SU-DHL-6 (cell line): ENCODE measurements around the gene TMEM80.
"Not testable (repeated sequence)": the region's sequence is repeated elsewhere in the genome, so short reads cannot be mapped to it uniquely, and the experiment has no call there.

Source experiments
- H2AFZ ChIP-seq: fragments of 200-600 bp; sonication (generic); 2 replicates; pipeline ENCODE4 v1.6.1; 2014; ENCODE audit warnings: low read depth, mild to moderate bottlenecking, moderate library complexity, mixed read lengths, antibody characterized with exemption, low read length; ENCODE audit not compliant: severe bottlenecking
- H3F3A ChIP-seq: fragments of 200-600 bp; shearing (Covaris generic); 2 replicates; pipeline ENCODE4 v1.6.0; 2016; ENCODE audit warnings: antibody characterized with exemption, mild to moderate bottlenecking; ENCODE audit not compliant: insufficient read depth
- H3K27ac ChIP-seq: fragments of 200-600 bp; sonication (generic); 2 replicates; pipeline ENCODE4 v1.5.1; 2016; ENCODE audit warnings: low read depth, mild to moderate bottlenecking, low read length, moderate library complexity, mixed read lengths
- H3K27me3 ChIP-seq: fragments of 200-600 bp; sonication (generic), shearing (Covaris generic); 2 replicates; pipeline ENCODE4 v1.6.0; 2014; ENCODE audit warnings: mild to moderate bottlenecking, low read length
- H3K36me3 ChIP-seq: fragments of 200-600 bp; sonication (generic); 2 replicates; pipeline ENCODE4 v1.6.1; 2014; ENCODE audit warnings: mild to moderate bottlenecking, low read length, mixed read lengths
- H3K4me2 ChIP-seq: fragments of 300-600, 200-600 bp; shearing (Covaris generic), sonication (generic); 2 replicates; pipeline ENCODE4 v1.6.0; 2014; ENCODE audit warnings: low read length, low read depth, mild to moderate bottlenecking; ENCODE audit not compliant: poor library complexity, severe bottlenecking
- H3K4me3 ChIP-seq: fragments of 200-600 bp; sonication (generic); 2 replicates; pipeline ENCODE4 v1.5.1; 2014; ENCODE audit warnings: antibody characterized with exemption, low read length, mild to moderate bottlenecking, mixed read lengths; ENCODE audit not compliant: insufficient read depth, poor library complexity, severe bottlenecking
- H3K79me2 ChIP-seq: fragments of 200-600 bp; sonication (generic); 2 replicates; pipeline ENCODE4 v1.6.1; 2014; ENCODE audit warnings: mild to moderate bottlenecking, low read length, moderate library complexity; ENCODE audit not compliant: insufficient read depth
- H3K9ac ChIP-seq: fragments of 200-600 bp; sonication (generic); 2 replicates; pipeline ENCODE4 v1.7.0; 2014; ENCODE audit warnings: mild to moderate bottlenecking, low read length
- H3K9me2 ChIP-seq: fragments of 200-600 bp; sonication (generic); replicated peaks from 2 replicates; pipeline ENCODE4 v1.6.1; 2014; ENCODE audit warnings: low read length; ENCODE audit not compliant: insufficient read depth
- H3K9me3 ChIP-seq: fragments of 200-600 bp; sonication (generic); 2 replicates; pipeline ENCODE4 v1.6.1; 2014; ENCODE audit warnings: low read length, mixed read lengths; ENCODE audit not compliant: insufficient read depth
- H4K20me1 ChIP-seq: fragments of 200-600 bp; sonication (generic); 2 replicates; pipeline ENCODE4 v1.6.1; 2014; ENCODE audit warnings: low read depth, mild to moderate bottlenecking, antibody characterized with exemption, low read length, moderate library complexity, mixed read lengths
- EZH2phosphoT487 ChIP-seq: fragments of 200-600 bp; sonication (generic), shearing (Covaris generic); conservative IDR thresholded peaks from 2 replicates; pipeline ENCODE4 v1.6.1; 2018; ENCODE audit warnings: mild to moderate bottlenecking, antibody characterized with exemption, low read length, moderate library complexity, mixed read lengths
- TF ChIP-seq, protein P1 (sequence below): fragments of 200-600 bp; sonication (generic); IDR thresholded peaks from one replicate; pipeline ENCODE4 v1.5.1; 2017; ENCODE audit warnings: antibody characterized with exemption, mild to moderate bottlenecking, low read length, moderate library complexity; ENCODE audit not compliant: insufficient read depth, poor library complexity, severe bottlenecking

The TMEM80 gene

GRCh38 chr11:695538-696248 is at the start of gene TMEM80:
TSS of gene TMEM80 (plus strand) at chr11:695816. CDS start at chr11:695828, 12 bp downstream.
- H3K9ac ChIP-seq: peak within 1 kb of the TSS; percentile 94
- H3K36me3 ChIP-seq: no peaks in the 10 kb centered on the region
- peak within 1 kb of the TSS; percentile 95 for H3K27ac ChIP-seq
- peaks cover 19% of the 10 kb centered on the region for H3F3A ChIP-seq
- TF ChIP-seq, protein P1, sequence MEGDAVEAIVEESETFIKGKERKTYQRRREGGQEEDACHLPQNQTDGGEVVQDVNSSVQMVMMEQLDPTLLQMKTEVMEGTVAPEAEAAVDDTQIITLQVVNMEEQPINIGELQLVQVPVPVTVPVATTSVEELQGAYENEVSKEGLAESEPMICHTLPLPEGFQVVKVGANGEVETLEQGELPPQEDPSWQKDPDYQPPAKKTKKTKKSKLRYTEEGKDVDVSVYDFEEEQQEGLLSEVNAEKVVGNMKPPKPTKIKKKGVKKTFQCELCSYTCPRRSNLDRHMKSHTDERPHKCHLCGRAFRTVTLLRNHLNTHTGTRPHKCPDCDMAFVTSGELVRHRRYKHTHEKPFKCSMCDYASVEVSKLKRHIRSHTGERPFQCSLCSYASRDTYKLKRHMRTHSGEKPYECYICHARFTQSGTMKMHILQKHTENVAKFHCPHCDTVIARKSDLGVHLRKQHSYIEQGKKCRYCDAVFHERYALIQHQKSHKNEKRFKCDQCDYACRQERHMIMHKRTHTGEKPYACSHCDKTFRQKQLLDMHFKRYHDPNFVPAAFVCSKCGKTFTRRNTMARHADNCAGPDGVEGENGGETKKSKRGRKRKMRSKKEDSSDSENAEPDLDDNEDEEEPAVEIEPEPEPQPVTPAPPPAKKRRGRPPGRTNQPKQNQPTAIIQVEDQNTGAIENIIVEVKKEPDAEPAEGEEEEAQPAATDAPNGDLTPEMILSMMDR: no peak
- TF ChIP-seq EZH2phosphoT487: no peak
- peak within 1 kb of the TSS; percentile 83 for H2AFZ ChIP-seq
- H3K9me3 ChIP-seq: no peaks in the 10 kb centered on the region
- peaks cover 21% of the 10 kb centered on the region for H3K79me2 ChIP-seq
- H3K27me3 ChIP-seq: no peaks in the 10 kb centered on the region
- no peaks in the 10 kb centered on the region for H4K20me1 ChIP-seq
- peak within 1 kb of the TSS; percentile 83 for H3K4me3 ChIP-seq
- H3K9me2 ChIP-seq: no peaks in the 10 kb centered on the region
- peak within 1 kb of the TSS; percentile 88 for H3K4me2 ChIP-seq

- Histone ChIP-seq H3F3A (peaks cover 3% of the 10 kb centered on the region; the same call in 1 of the 2 replicates), H3K9ac (no peak overlapping the region), H3K4me3 (no peak overlapping the region), H3K27ac (no peak overlapping the region), H3K9me3 (no peaks in the 10 kb centered on the region), H3K79me2 (no peaks in the 10 kb centered on the region), H3K4me2 (no peak overlapping the region), H3K27me3 (no peaks in the 10 kb centered on the region), H3K36me3 (no peaks in the 10 kb centered on the region), H3K9me2 (no peaks in the 10 kb centered on the region), H4K20me1 (no peaks in the 10 kb centered on the region), H2AFZ (no peak overlapping the region)
- TF ChIP-seq, protein P1: no peak
- TF ChIP-seq EZH2phosphoT487: no peak
Observed at GRCh38 chr11:646214-646613, 49.4 kb upstream of the TMEM80 start.

DNA sequence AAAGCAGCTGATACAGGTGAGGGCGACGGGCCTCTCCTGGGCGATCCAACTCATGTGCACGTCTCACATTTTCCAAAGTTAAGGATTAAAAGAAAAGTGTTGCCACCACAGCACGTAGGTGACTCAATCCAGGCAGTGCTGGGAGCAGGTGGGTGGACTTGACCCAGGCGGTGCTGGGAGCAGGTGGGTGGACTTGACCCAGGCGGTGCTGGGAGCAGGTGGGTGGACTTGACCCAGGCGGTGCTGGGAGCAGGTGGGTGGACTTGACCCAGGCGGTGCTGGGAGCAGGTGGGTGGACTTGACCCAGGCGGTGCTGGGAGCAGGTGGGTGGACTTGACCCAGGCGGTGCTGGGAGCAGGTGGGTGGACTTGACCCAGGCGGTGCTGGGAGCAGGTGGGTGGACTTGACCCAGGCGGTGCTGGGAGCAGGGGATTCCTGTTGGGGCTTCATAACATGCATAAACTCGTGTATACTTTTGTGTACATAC is 47.9 kb upstream of the TMEM80 start:
- H3K27me3 ChIP-seq: not testable (repeated sequence)

GRCh38 chr11:650482-650881 is 45.1 kb upstream of the TMEM80 start:
- Histone ChIP-seq H3K27me3 (no peaks in the 10 kb centered on the region), H3K9me3 (no peaks in the 10 kb centered on the region), H3K4me3 (no peak overlapping the region), H3K79me2 (no peaks in the 10 kb centered on the region), H3K4me2 (no peak overlapping the region), H3K27ac (no peak overlapping the region), H3F3A (no peaks in the 10 kb centered on the region; the same call in 1 of the 2 replicates), H2AFZ (no peak overlapping the region), H4K20me1 (no peaks in the 10 kb centered on the region), H3K9ac (no peak overlapping the region), H3K9me2 (no peaks in the 10 kb centered on the region), H3K36me3 (no peaks in the 10 kb centered on the region)
- TF ChIP-seq EZH2phosphoT487: no peak
- TF ChIP-seq, protein P1: no peak

More for the DNA sequence above, 47.9 kb upstream of the TMEM80 start:
- H3K9me3 ChIP-seq, H3K9me2 ChIP-seq, H3F3A ChIP-seq, H3K79me2 ChIP-seq, H3K4me3 ChIP-seq, H3K36me3 ChIP-seq, H4K20me1 ChIP-seq, H3K27ac ChIP-seq, H3K9ac ChIP-seq, H3K4me2 ChIP-seq, H2AFZ ChIP-seq: not testable (repeated sequence)

- H3K4me3 ChIP-seq, H4K20me1 ChIP-seq, H3K36me3 ChIP-seq, H3K9me3 ChIP-seq, H3K4me2 ChIP-seq, H3K79me2 ChIP-seq, H3K9me2 ChIP-seq, H3K27ac ChIP-seq, H3F3A ChIP-seq, H3K27me3 ChIP-seq, H2AFZ ChIP-seq, H3K9ac ChIP-seq: not testable (repeated sequence)
Observed at GRCh38 chr11:653136-653535, 42.5 kb upstream of the TMEM80 start.
